ENCODE results near the gene RHEB. TPM values are rescaled to one million over a fixed set of nuclear protein-coding genes. Genes with fewer than 3 reads are reported as not detected.

RHEB gene
- total and polyA plus RNA-seq, 2 experiments from 2014 or later: 111 to 135 TPM

DNA sequence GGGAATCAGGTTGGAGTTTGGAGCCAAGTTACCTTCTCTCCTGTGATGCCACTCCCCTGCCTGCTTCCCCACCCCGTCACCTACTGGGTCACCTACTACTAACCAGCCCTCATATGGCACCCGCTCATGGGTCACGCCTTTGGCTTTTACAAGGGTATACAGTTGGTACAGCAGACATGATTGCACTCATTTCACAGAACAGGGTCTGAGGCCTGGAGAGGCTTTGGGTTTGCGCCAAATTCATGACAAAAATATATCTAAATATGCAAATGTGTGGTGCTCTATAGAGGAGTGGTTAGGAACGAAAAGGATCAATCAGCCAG lies 90.5 kb downstream of the RHEB start:
- TF ChIP-seq, protein P1, sequence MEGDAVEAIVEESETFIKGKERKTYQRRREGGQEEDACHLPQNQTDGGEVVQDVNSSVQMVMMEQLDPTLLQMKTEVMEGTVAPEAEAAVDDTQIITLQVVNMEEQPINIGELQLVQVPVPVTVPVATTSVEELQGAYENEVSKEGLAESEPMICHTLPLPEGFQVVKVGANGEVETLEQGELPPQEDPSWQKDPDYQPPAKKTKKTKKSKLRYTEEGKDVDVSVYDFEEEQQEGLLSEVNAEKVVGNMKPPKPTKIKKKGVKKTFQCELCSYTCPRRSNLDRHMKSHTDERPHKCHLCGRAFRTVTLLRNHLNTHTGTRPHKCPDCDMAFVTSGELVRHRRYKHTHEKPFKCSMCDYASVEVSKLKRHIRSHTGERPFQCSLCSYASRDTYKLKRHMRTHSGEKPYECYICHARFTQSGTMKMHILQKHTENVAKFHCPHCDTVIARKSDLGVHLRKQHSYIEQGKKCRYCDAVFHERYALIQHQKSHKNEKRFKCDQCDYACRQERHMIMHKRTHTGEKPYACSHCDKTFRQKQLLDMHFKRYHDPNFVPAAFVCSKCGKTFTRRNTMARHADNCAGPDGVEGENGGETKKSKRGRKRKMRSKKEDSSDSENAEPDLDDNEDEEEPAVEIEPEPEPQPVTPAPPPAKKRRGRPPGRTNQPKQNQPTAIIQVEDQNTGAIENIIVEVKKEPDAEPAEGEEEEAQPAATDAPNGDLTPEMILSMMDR (IDR thresholded peaks at IDR 0.05; ENCODE audit: poor library complexity): no peak
- TF ChIP-seq EZH2 (IDR thresholded peaks at IDR 0.05; ENCODE audit: borderline replicate concordance): no peak
- no peak for TF ChIP-seq EZH2phosphoT487 (IDR thresholded peaks at IDR 0.05; ENCODE audit: low read depth, severe bottlenecking, unreplicated experiment)
- H3K9me2 ChIP-seq (replicated peaks; ENCODE audit: insufficient read depth): no peaks in the 10 kb centered on the region
- no peaks in the 10 kb centered on the region for H4K20me1 ChIP-seq (ENCODE audit: insufficient read depth, poor library complexity, severe bottlenecking)
- H3K27ac ChIP-seq: peak overlapping the region; percentile 71
- H3K4me2 ChIP-seq: no peak overlapping the region
- H3K36me3 ChIP-seq (replicated peaks; ENCODE audit: insufficient read depth, low read depth): no peaks in the 10 kb centered on the region
- H3K79me2 ChIP-seq: no peaks in the 10 kb centered on the region
- 92% methylated on average over 5 of the region's 5 CpGs for WGBS (ENCODE audit: low lambda C conversion rate, missing lambda C conversion rate)
- H2AFZ ChIP-seq: no peak overlapping the region
- H3K4me3 ChIP-seq: no peak overlapping the region
- peaks cover 23% of the 10 kb centered on the region for H3K4me1 ChIP-seq (ENCODE audit: insufficient read depth)
- no peaks in the 10 kb centered on the region for H3K9me3 ChIP-seq (ENCODE audit: low read depth)
- DNase-seq (ENCODE audit: low spot score): no peak
- H3K27me3 ChIP-seq: no peaks in the 10 kb centered on the region

DNA sequence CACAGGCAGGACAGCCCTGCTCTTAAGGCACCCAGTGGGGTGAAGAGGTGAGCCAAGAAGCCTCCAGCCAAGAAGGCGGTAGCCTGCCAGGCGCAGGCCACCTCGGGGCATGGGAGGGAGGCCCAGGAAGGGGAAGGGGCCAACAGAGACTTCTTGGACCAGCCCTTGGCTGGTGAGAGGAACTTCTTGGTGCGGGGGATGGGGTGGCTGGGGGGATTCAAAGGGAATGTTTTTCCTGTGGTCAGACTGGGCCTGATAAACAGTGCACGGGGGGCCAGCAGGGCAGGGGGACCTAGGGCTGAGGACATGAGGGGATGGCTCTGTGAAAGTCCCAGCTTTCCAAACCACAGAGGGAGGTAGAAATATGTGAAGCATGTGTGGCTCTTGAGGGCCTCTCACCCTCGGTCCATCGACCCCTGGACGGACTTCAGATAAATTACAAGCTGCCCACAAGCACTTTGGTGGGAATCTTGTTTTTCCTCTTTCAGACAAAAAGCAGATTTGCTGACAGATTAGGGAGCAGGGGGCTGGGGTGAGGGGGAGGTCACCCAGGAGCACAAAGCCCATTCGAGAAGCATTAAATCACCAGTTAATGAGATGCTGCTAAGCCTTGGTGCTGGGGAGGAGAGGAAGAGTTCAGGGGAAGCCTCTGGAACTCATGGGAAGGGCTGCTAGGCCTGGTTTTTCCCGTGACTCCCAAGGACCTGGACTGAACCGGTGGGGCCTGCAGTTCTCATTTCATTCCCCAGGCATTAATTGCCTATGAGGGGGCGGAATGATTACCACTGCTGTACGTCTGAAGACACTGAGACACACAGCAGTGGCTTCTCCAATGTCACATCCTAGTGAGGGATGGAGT lies 91.1 kb downstream of the RHEB start:
- H3K9me2 ChIP-seq (replicated peaks; ENCODE audit: insufficient read depth): no peaks in the 10 kb centered on the region
- peak overlapping the region; percentile 71 for H3K27ac ChIP-seq
- H4K20me1 ChIP-seq (ENCODE audit: insufficient read depth, poor library complexity, severe bottlenecking): no peaks in the 10 kb centered on the region
- no peak overlapping the region for H3K4me3 ChIP-seq
- DNase-seq (ENCODE audit: low spot score): peak; percentile 49
- peak overlapping the region; percentile 38 for H3K4me2 ChIP-seq
- no peaks in the 10 kb centered on the region for H3K27me3 ChIP-seq
- peaks cover 23% of the 10 kb centered on the region for H3K4me1 ChIP-seq (ENCODE audit: insufficient read depth)
- H3K79me2 ChIP-seq: no peaks in the 10 kb centered on the region
- 35% methylated on average over 13 of the region's 13 CpGs for whole genome bisulfite sequencing (ENCODE audit: low lambda C conversion rate, missing lambda C conversion rate)
- no peaks in the 10 kb centered on the region for H3K9me3 ChIP-seq (ENCODE audit: low read depth)
- no peaks in the 10 kb centered on the region for H3K36me3 ChIP-seq (replicated peaks; ENCODE audit: insufficient read depth, low read depth)
- H2AFZ ChIP-seq: no peak overlapping the region
- TF ChIP-seq EZH2phosphoT487 (IDR thresholded peaks at IDR 0.05; ENCODE audit: low read depth, severe bottlenecking, unreplicated experiment) (no peak), EZH2 (IDR thresholded peaks at IDR 0.05; ENCODE audit: borderline replicate concordance) (no peak)

DNA sequence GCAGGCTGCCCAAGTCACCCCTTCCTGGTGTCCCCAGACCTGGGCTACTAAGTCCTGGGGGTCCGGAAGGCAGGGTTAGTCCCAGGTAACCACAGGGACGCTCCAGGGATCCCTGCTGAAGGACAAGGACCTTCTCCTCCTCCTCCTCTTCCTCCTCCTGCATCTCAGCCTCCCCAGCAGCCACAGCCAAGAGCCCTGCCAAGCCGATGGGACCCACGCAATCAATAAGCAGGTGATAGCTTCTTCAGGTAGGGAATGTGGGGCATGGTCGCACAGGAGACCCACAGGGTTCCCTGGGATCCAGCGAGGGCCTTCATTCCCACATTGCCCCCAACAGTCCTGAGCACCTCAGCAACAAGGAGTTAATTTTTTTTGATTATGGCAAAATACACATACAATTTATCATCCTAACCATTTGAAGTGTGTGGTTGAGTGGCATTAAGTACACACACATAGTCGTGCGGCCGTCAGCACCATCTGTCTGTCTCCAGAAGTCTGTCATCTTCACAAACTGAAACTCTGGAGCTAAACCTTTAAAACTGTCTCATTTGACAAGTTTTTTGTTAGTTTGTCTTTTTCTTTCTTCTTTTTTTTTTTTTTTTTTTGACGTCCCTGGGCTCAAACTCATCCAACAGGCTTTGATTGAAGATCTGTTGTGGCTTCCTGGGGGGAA lies 91.9 kb downstream of the RHEB start:
- TF ChIP-seq EZH2 (IDR thresholded peaks at IDR 0.05; ENCODE audit: borderline replicate concordance) (no peak), EZH2phosphoT487 (IDR thresholded peaks at IDR 0.05; ENCODE audit: low read depth, severe bottlenecking, unreplicated experiment) (no peak)
- TF ChIP-seq, protein P1 (IDR thresholded peaks at IDR 0.05; ENCODE audit: poor library complexity): no peak
- no peak for DNase-seq (ENCODE audit: low spot score)
- Histone ChIP-seq H3K36me3 (replicated peaks; ENCODE audit: insufficient read depth, low read depth) (no peaks in the 10 kb centered on the region), H3K4me3 (no peak overlapping the region), H3K9me3 (ENCODE audit: low read depth) (no peaks in the 10 kb centered on the region), H3K4me2 (peak overlapping the region; percentile 38), H3K27ac (peak overlapping the region; percentile 71), H4K20me1 (ENCODE audit: insufficient read depth, poor library complexity, severe bottlenecking) (no peaks in the 10 kb centered on the region), H3K79me2 (no peaks in the 10 kb centered on the region), H2AFZ (no peak overlapping the region), H3K9me2 (replicated peaks; ENCODE audit: insufficient read depth) (no peaks in the 10 kb centered on the region), H3K27me3 (no peaks in the 10 kb centered on the region), H3K4me1 (ENCODE audit: insufficient read depth) (peaks cover 23% of the 10 kb centered on the region)
- 76% methylated on average over 10 of the region's 10 CpGs for WGBS (ENCODE audit: low lambda C conversion rate, missing lambda C conversion rate)

Measured in hepatocyte (in vitro differentiated cells).